DMS 273 (cell line): Measurements from ENCODE around the gene POLD2.

Experiments
- DNase-seq: peaks from one replicate; lab custom pipeline; 2025; ENCODE audit not compliant: unreplicated experiment; lab: John Stamatoyannopoulos, UW

POLD2 gene

GRCh38 chr7:44152971-44153947, 29.9 kb upstream of the POLD2 start:
- DNase-seq = no peak

DNA sequence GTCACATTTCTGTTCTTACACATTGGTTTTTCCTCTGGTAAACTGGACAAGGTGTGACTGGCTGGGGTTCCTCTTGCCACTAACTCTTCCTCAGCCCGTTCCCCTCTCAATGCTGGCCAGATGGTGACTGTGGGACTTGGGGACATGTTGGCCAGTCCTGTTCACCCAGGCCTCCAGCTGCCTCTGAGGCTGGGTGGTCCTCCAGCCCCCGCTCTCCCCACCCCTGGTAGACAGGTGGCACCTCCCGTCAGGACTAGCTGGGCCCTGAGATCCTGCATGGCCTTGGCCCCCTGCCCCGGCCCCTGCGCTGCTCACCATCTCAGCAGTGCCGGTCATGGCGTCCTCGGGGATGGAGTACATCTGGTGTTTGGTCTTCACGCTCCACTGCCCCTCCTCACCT, 28.6 kb upstream of the POLD2 start:
- peak; percentile 43 for DNase-seq

DNA sequence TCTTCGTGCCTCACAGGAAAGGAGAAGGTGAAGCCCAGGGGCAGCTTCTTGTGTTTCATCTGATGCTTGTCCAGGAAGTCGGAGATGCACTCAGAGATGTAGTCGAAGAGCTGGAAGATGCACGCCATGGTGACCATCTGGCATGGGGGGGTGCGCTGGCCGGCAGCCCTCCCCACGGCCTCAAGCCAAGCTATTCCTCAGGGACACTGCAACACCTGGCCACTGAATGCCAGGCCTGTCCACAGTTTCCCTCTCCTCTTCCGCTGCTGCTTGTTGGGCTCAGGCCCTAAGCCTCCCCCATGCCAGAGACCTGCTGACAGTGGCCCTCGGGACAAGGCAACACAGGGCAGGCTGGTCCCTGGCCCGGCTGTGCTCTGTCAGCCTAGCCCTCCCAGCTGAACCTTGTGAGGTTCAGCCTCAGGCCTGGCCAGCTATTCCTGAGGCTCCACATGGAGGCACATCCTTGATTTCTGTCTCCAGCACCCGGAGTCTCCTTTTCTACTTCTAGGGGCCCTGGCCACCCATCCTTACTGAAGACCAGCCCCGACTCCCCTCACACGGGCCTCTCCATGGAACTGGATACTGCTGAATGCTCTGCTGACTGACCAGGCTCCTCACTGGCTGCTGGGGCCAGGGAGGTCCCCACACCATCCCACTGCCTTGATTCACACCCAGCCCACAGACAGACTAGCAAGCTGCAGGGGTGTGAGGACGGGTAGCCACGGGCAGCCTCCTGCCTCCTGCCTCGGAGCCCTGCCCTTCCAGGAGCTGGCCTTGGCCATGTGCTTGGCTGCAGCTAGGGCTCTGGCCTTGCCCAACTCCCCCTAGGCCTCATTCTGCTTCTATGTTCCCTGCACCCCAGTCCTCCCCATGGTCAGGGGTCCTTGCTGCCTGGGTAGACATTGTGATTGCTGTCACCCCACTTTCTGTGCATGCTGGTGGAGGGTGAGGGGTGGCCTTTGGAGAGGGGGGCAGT, 27.9 kb upstream of the POLD2 start:
- DNase-seq = peak; percentile 90

DNA sequence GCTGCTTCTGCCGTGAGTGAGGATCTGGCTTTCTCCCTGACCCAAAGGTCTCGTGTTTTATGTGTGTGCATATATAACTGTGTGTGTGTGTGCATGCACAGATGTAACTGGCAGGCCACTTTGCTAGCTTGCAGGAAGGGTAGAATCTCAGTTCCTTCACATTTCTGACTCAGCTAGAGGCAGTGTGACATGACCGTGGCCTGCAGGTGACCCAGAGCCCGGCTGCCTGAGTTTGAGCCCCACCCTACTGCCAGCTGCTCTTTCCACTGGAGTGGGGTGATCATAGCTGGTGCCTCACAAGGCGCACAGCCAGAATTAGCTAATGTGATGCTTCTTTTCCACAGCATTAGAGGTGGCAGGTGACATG, 27.1 kb upstream of the POLD2 start:
- DNase-seq = peak; percentile 82

DNA sequence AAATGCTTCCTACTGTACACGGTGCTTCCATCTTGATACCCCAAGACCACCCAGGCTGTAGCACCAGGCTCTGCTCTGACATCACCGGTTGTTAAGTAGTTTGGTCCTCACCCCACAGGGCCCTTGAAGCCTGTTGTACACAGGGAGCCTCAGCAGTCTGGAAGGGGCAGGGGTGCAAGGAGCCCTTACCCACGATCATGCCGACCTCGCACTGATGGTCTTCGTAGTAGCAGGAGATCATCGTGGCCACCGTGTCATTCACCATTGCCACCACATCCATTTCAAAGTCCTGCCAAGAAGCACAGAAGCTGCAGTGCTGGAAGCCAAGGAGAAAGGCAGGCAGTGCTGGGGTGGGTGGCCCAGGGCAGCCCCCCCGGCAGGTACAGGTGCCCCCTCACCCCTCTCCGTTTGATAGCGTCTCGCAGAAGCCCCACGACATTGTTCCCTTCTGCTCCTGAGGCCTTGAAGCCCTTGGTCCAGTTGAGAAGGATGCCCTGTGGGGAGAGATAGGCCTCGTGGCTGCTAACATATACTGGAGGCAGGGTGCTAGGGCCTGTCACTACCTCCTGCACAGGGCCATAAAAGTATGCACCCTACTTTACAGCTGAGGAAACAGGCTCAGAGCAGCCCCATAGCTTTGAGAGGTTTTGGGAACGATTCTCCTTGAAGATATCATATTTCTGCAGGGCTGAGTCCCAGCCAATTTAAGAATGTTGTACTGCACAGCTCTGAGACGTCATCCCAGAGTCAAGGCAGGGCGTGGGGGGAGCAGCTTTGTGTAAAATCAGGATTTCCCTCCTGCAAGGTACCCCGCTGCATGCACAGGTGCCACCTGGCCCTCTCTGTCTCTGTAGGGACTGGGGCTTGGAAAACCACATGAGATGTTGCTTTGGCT, 26.5 kb upstream of the POLD2 start:
- DNase-seq = peak; percentile 82

- DNase-seq = no peak
These were observed 25.7 kb upstream of the POLD2 start for GRCh38 chr7:44148961-44149536.

- peak; percentile 72 for DNase-seq
These were observed 24.8 kb upstream of the POLD2 start for GRCh38 chr7:44148166-44148565.

DNA sequence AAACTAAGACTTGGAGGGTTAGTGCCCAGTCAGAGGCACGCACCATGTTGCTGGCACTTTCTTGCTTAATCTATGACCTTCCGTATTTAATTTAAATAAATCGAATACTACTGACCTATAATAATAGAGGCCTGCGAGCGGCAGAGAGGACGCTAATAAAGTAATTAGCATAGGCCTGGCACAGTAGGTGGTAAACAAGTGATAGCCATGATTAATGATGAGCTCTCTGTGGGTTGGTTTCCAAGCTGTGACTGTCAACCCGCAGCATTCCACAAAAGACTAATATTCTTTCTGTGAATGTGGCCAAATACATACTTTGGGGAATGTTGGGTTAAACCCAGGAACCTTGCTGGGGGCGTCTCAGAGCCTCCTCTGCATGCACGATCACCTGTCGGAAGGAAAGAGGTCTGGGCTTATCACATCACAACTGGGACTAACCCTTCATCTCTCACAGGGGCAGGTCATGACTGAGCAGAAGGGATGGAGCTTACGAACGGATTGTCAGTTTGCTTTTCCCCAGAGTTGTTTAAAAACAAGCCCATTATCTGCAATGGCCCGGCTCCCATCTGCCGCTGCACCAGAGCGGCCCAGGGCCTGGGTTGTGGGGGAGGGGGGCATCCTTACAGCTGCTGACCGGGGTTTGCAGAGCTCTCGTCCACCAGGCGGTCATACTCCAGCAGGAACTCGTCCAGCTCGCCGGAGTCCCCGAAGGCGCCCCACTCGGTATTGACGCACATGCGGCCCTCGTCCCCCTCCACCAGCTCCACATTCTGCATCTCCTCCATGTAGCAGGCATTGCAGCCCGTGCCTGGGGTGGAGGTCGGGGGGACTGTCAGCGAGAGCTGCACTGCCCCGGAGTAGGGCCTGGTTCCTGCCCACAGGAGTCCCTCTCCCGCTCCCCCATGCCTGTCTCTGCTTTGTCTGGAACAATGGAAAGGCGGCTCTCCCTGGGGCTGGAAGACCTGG, 24.0 kb upstream of the POLD2 start:
- peak; percentile 90 for DNase-seq

- no peak for DNase-seq
These were observed 22.9 kb upstream of the POLD2 start for GRCh38 chr7:44145969-44146911.

- no peak for DNase-seq
These were observed 22.2 kb upstream of the POLD2 start for GRCh38 chr7:44145479-44145968.

GRCh38 chr7:44144968-44145478, 21.7 kb upstream of the POLD2 start:
- no peak for DNase-seq

GRCh38 chr7:44144426-44144967, 21.1 kb upstream of the POLD2 start:
- DNase-seq = no peak

GRCh38 chr7:44143646-44144250, 20.4 kb upstream of the POLD2 start:
- no peak for DNase-seq

GRCh38 chr7:44142028-44142427, 18.7 kb upstream of the POLD2 start:
- DNase-seq = no peak

GRCh38 chr7:44141221-44141850, 18.0 kb upstream of the POLD2 start, which contains the start of gene MYL7:
Gene MYL7 (minus strand): TSS chr7:44141332. CDS start chr7:44141305, 27 bp downstream.
- no peak for DNase-seq

- no peak for DNase-seq
These were observed 17.0 kb upstream of the POLD2 start for GRCh38 chr7:44140341-44140740.
